HG02623 (cell line): ENCODE results near the gene SWAP70.

ENCODE experiments used
- ATAC-seq: cut with Tn5 transposase; IDR thresholded peaks from one replicate; pipeline ENCODE4 v1.9.1; 2021; ENCODE audit warnings: moderate library complexity; ENCODE audit not compliant: unreplicated experiment

SWAP70 gene

GRCh38 chr11:9773524-9773923, 109.6 kb downstream of the SWAP70 start:
- no peak for ATAC-seq

- ATAC-seq, result no peak
These were observed 110.2 kb downstream of the SWAP70 start for GRCh38 chr11:9774109-9774508.

GRCh38 chr11:9774591-9775397, 110.9 kb downstream of the SWAP70 start:
- no peak for ATAC-seq

GRCh38 chr11:9775398-9775779, 111.5 kb downstream of the SWAP70 start:
- no peak for ATAC-seq

- ATAC-seq, result no peak
These were observed 112.3 kb downstream of the SWAP70 start for GRCh38 chr11:9776203-9776602.

- no peak for ATAC-seq
These were observed 113.2 kb downstream of the SWAP70 start for GRCh38 chr11:9777066-9777465.

- no peak for ATAC-seq
These were observed 113.6 kb downstream of the SWAP70 start for GRCh38 chr11:9777525-9777924.

- ATAC-seq, result no peak
These were observed 117.1 kb downstream of the SWAP70 start for GRCh38 chr11:9780929-9781328.

- ATAC-seq, result no peak
These were observed 120.1 kb downstream of the SWAP70 start for GRCh38 chr11:9783986-9784385.

- ATAC-seq, result no peak
These were observed 120.9 kb downstream of the SWAP70 start for GRCh38 chr11:9784602-9785315.

GRCh38 chr11:9787260-9787659, 123.4 kb downstream of the SWAP70 start:
- ATAC-seq, result no peak

GRCh38 chr11:9787981-9788521, 124.2 kb downstream of the SWAP70 start:
- ATAC-seq, result no peak

GRCh38 chr11:9789910-9790309, 126.0 kb downstream of the SWAP70 start:
- ATAC-seq, result no peak

GRCh38 chr11:9790703-9791102, 126.8 kb downstream of the SWAP70 start:
- no peak for ATAC-seq

- no peak for ATAC-seq
These were observed 132.4 kb downstream of the SWAP70 start for GRCh38 chr11:9796266-9796665.

- ATAC-seq, result no peak
These were observed 133.0 kb downstream of the SWAP70 start for GRCh38 chr11:9796854-9797253.

- no peak for ATAC-seq
These were observed 133.4 kb downstream of the SWAP70 start for GRCh38 chr11:9797300-9797699.

GRCh38 chr11:9799886-9800285, 136.0 kb downstream of the SWAP70 start:
- no peak for ATAC-seq

- ATAC-seq, result no peak
These were observed 138.5 kb downstream of the SWAP70 start for GRCh38 chr11:9802291-9802861.
